Caco-2 (cell line): ENCODE measurements around the gene ELAC1. TPM values are rescaled to one million over a fixed set of nuclear protein-coding genes. Genes with fewer than 3 reads are reported as not detected.

Experiments used
- BruUV-seq: library from RNA; stranded (reverse); fragments of 400-500 nt; replicated peaks from 2 replicates; lab custom pipeline; 2021; lab: Mats Ljungman, UMichigan
- CTCF ChIA-PET: fragments of 300-600 bp; sonication (Branson Sonifier 250); formaldehyde crosslinking; loops from one replicate; lab custom pipeline; 2022; ENCODE audit warnings: antibody characterized with exemption; lab: Charles Lee
- POLR2A ChIA-PET: fragments of 300-600 bp; sonication (Branson Sonifier 250); formaldehyde crosslinking; loops from one replicate; lab custom pipeline; 2022; ENCODE audit warnings: antibody characterized with exemption; lab: Charles Lee
- DNase-seq, 2 experiments: peaks; one replicate each; pipeline versions ENCODE4 v3.0.0 to v3.0.0-alpha.2; 2020 to 2022
- H3K27me3 ChIP-seq: replicated peaks from 2 replicates; pipeline ENCODE4 v1.6.0; 2011; ENCODE audit warnings: low read length; ENCODE audit not compliant: control insufficient read depth, insufficient read depth
- H3K36me3 ChIP-seq: 2 replicates; pipeline ENCODE4 v1.5.1; 2011; ENCODE audit warnings: low read length; ENCODE audit not compliant: control insufficient read depth, insufficient read depth
- H3K4me1 ChIP-seq: fragments of 250-450 bp; sonication (Bioruptor Pico); 2 replicates; pipeline ENCODE4 v1.5.1; 2020; ENCODE audit warnings: mild to moderate bottlenecking
- H3K4me3 ChIP-seq: 2 replicates; pipeline ENCODE4 v1.5.1; 2011; ENCODE audit warnings: low read depth, mild to moderate bottlenecking, control low read depth, low read length
- H3K9me3 ChIP-seq: fragments of 250-450 bp; sonication (Bioruptor Pico); 2 replicates; pipeline ENCODE4 v1.5.1; 2020; ENCODE audit warnings: mild to moderate bottlenecking, moderate library complexity
- H3K27ac Mint-ChIP-seq: one replicate; pipeline ENCODE4 v1.8.0; 2022; ENCODE audit warnings: mixed read lengths; ENCODE audit not compliant: unreplicated experiment
- H3K27me3 Mint-ChIP-seq: one replicate; pipeline ENCODE4 v1.8.0; 2022; ENCODE audit warnings: mixed read lengths; ENCODE audit not compliant: insufficient read depth, unreplicated experiment
- H3K36me3 Mint-ChIP-seq: one replicate; pipeline ENCODE4 v1.8.0; 2022; ENCODE audit warnings: mild to moderate bottlenecking, mixed read lengths; ENCODE audit not compliant: insufficient read depth, unreplicated experiment
- H3K4me1 Mint-ChIP-seq: one replicate; pipeline ENCODE4 v1.8.0; 2022; ENCODE audit warnings: low read depth, mixed read lengths; ENCODE audit not compliant: unreplicated experiment
- H3K4me3 Mint-ChIP-seq: one replicate; pipeline ENCODE4 v1.8.0; 2022; ENCODE audit warnings: mild to moderate bottlenecking, moderate library complexity, mixed read lengths; ENCODE audit not compliant: unreplicated experiment
- H3K9me3 Mint-ChIP-seq: one replicate; pipeline ENCODE4 v1.8.0; 2022; ENCODE audit warnings: mixed read lengths; ENCODE audit not compliant: unreplicated experiment
- intact Hi-C: fragments of 100-400 bp; cut with micrococcal nuclease; formaldehyde crosslinking; loops from one replicate; pipeline ENCODE4 v1.10.0; 2022; ENCODE audit not compliant: unreplicated experiment
- total RNA-seq: library from RNA; stranded (reverse); gene quantifications from 2 replicates; pipeline ENCODE4 v1.2.3, GENCODE V29; 2022
- TF ChIP-seq, protein P1 (sequence below), 2 experiments: fragments of 200-600 bp in 1 of 2; IDR thresholded peaks; 1 replicate in 1 of 2; 2 replicates in 1 of 2; pipeline versions ENCODE4 v1.5.1 to v1.8.0; 2011 to 2022; ENCODE audit warnings: antibody characterized with exemption in 1 of 2, control low read depth in 1 of 2, inconsistent platforms in 1 of 2, low read depth in 1 of 2, low read length in 1 of 2, mild to moderate bottlenecking in 1 of 2, moderate library complexity in 1 of 2; ENCODE audit not compliant: insufficient read depth in 1 of 2, severe bottlenecking in 1 of 2, unreplicated experiment in 1 of 2

The ELAC1 gene
- total RNA-seq, 1 experiment from 2014 or later: 5.3 TPM

DNA sequence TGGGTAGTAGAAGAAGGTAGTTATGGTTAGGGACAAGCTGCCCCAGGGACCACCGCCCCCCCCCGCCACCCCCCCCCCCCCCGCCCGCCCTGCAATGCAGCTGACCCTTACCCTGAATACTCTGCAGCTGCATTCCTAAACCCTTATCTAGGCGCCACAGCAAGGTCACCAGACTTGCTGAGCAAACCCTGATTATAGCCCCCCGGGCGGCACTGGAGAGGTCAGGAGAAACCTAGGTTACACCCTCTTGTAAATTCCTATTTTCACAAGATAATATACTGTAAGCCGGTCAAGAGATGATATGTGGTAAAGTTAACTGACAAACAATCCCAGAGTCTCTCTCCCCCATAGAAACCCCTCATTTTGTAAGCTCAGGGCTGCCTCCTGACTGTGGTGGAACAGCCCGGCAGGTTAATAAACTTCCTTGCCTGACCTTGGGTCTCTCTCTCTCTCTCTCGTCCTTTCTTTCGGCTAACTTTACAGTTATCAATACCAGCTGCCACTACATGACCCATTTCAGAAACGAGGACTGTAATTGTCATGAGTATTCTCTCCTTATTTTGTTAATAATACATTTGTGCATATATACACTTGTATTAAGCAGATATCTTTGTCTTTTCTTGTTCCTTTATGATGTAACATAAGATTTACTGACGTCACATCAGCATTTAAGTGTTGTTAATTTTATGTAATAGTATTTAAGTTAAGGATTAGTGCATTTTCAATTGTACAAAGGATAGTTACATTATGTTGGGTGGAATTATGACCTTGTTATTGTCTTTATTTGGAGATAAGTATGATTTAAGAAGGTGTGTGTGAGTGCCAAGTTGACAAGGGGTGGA, 39.3 kb downstream of the ELAC1 start:
- ChIA-PET POLR2A (no interaction called here), CTCF (no interaction called here)
- H3K4me3 Mint-ChIP-seq: peak overlapping the region; percentile 34
- peak; percentile 25 to 65 for DNase-seq
- intact Hi-C loops: no loop called here
- Histone ChIP-seq H3K27me3 (no peaks in the 10 kb centered on the region), H3K9me3 (no peaks in the 10 kb centered on the region), H3K36me3 (no peaks in the 10 kb centered on the region), H3K4me1 (peaks cover 17% of the 10 kb centered on the region), H3K4me3 (no peak overlapping the region)
- BruUV-seq: no TSS peak
- no peaks in the 10 kb centered on the region for H3K9me3 Mint-ChIP-seq
- H3K36me3 Mint-ChIP-seq: no peaks in the 10 kb centered on the region
- H3K27me3 Mint-ChIP-seq: no peaks in the 10 kb centered on the region
- peak overlapping the region; percentile 68 for H3K27ac Mint-ChIP-seq
- peaks cover 19% of the 10 kb centered on the region for H3K4me1 Mint-ChIP-seq
- TF ChIP-seq, protein P1, sequence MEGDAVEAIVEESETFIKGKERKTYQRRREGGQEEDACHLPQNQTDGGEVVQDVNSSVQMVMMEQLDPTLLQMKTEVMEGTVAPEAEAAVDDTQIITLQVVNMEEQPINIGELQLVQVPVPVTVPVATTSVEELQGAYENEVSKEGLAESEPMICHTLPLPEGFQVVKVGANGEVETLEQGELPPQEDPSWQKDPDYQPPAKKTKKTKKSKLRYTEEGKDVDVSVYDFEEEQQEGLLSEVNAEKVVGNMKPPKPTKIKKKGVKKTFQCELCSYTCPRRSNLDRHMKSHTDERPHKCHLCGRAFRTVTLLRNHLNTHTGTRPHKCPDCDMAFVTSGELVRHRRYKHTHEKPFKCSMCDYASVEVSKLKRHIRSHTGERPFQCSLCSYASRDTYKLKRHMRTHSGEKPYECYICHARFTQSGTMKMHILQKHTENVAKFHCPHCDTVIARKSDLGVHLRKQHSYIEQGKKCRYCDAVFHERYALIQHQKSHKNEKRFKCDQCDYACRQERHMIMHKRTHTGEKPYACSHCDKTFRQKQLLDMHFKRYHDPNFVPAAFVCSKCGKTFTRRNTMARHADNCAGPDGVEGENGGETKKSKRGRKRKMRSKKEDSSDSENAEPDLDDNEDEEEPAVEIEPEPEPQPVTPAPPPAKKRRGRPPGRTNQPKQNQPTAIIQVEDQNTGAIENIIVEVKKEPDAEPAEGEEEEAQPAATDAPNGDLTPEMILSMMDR (IDR thresholded peaks at IDR 0.05; ENCODE audit: insufficient read depth in 1 of 2, low read depth in 1 of 2, low read length in 1 of 2, severe bottlenecking in 1 of 2, unreplicated experiment in 1 of 2): no peak

DNA sequence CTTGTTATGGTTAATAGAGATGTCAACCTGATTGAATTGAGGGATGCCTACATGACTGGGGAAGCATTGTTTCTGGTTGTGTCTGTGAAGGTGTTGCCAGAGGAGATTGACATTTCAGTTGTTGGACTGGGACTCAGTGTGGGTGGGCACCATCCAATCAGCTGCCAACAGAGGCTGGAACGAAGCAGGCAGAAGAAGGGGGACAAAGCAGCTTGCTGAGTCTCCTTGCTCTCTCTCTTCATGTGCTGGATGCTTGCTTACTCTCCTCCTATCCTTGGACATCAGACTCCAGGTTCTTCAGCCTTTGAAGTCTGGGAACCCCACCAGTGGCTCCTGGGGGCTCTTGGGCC, 39.9 kb downstream of the ELAC1 start:
- POLR2A ChIA-PET: no interaction called here

DNA sequence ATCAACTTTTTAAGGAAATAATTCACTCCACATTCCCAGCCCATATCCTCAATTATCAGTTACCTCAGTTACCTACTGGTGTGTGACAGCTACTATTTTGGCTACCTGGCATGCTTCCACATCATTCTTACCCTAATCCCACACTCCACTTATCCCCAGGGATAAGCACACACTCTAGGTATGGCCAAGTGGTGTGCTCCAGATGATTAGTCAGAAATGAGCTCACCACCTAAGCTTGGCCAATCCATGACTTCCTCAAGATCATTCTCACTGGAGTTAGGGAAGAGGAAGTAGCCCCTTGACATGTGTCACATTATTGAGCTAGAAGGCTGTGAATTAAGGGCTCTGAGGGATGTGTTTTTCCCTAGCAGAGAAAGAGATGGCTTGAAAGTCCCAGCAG, 41.2 kb downstream of the ELAC1 start:
- Histone ChIP-seq H3K4me3 (no peak overlapping the region), H3K27me3 (no peaks in the 10 kb centered on the region), H3K9me3 (no peaks in the 10 kb centered on the region), H3K4me1 (peaks cover 17% of the 10 kb centered on the region), H3K36me3 (no peaks in the 10 kb centered on the region)
- TF ChIP-seq, protein P1 (IDR thresholded peaks at IDR 0.05; ENCODE audit: insufficient read depth in 1 of 2, low read depth in 1 of 2, low read length in 1 of 2, severe bottlenecking in 1 of 2, unreplicated experiment in 1 of 2): no peak
- H3K4me1 Mint-ChIP-seq: peaks cover 19% of the 10 kb centered on the region
- no peaks in the 10 kb centered on the region for H3K27me3 Mint-ChIP-seq
- no peak overlapping the region for H3K4me3 Mint-ChIP-seq
- intact Hi-C loops: no loop called here
- H3K9me3 Mint-ChIP-seq: no peaks in the 10 kb centered on the region
- no TSS peak for BruUV-seq
- POLR2A ChIA-PET: interaction anchor here (1.7 kb wide), 1 partner anchor 21 kb away, joined by 6 read pairs; the partner anchor contains the start of gene SMAD4
- no peak overlapping the region for H3K27ac Mint-ChIP-seq
- CTCF ChIA-PET: interaction anchor here (0.6 kb wide), 1 partner anchor 141 kb away, joined by 3 read pairs; no protein-coding TSS in a partner anchor
- H3K36me3 Mint-ChIP-seq: no peaks in the 10 kb centered on the region
- no peak for DNase-seq

More for the DNA sequence above, 39.9 kb downstream of the ELAC1 start:
- no peak overlapping the region for H3K4me3 ChIP-seq
- no TSS peak for BruUV-seq
- peaks cover 19% of the 10 kb centered on the region for H3K4me1 Mint-ChIP-seq
- H3K9me3 Mint-ChIP-seq: no peaks in the 10 kb centered on the region
- no peak overlapping the region for H3K4me3 Mint-ChIP-seq
- peak overlapping the region; percentile 68 for H3K27ac Mint-ChIP-seq
- CTCF ChIA-PET: no interaction called here
- H3K27me3 Mint-ChIP-seq: no peaks in the 10 kb centered on the region
- H3K9me3 ChIP-seq: no peaks in the 10 kb centered on the region
- TF ChIP-seq, protein P1 (IDR thresholded peaks at IDR 0.05; ENCODE audit: insufficient read depth in 1 of 2, low read depth in 1 of 2, low read length in 1 of 2, severe bottlenecking in 1 of 2, unreplicated experiment in 1 of 2): no peak
- intact Hi-C loops: no loop called here
- no peaks in the 10 kb centered on the region for H3K36me3 Mint-ChIP-seq
- no peak for DNase-seq
- peaks cover 17% of the 10 kb centered on the region for H3K4me1 ChIP-seq
- H3K36me3 ChIP-seq: no peaks in the 10 kb centered on the region
- H3K27me3 ChIP-seq: no peaks in the 10 kb centered on the region
